22Rv1 (cell line): ENCODE data around the gene FARP1.

Experiments
- H3K27ac ChIP-seq: fragments of 450-650 bp; 2 replicates; pipeline ENCODE4 v1.5.1; 2017
- ZFX ChIP-seq: fragments of 450-650 bp; IDR thresholded peaks from 2 replicates; pipeline ENCODE4 v1.6.1; 2017; ENCODE audit warnings: antibody characterized with exemption, borderline replicate concordance
- TF ChIP-seq, protein P1 (sequence below): fragments of 450-650 bp; IDR thresholded peaks from 2 replicates; pipeline ENCODE4 v1.5.1; 2017; ENCODE audit warnings: mild to moderate bottlenecking

FARP1 gene

DNA sequence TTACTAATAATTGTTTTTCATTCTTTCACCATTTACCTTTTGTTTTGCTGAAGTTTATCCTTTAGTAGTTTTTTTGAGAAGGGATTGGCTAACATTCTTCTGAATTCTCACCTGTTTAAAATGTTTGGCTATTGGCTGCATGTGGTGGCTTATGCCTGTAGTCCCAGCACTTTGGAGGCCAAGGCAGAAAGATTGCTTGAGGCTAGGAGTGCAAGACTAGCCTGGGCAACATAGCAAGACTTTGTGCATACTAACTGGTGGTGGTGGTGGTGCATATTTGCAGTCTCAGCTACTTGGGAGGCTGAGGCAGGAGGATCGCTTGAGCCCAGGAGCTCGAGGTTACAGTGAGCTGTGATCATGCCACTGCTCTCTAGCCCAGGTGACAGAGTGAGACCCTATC lies 61.7 kb downstream of the FARP1 start:
- no peak overlapping the region for H3K27ac ChIP-seq
- TF ChIP-seq, protein P1, sequence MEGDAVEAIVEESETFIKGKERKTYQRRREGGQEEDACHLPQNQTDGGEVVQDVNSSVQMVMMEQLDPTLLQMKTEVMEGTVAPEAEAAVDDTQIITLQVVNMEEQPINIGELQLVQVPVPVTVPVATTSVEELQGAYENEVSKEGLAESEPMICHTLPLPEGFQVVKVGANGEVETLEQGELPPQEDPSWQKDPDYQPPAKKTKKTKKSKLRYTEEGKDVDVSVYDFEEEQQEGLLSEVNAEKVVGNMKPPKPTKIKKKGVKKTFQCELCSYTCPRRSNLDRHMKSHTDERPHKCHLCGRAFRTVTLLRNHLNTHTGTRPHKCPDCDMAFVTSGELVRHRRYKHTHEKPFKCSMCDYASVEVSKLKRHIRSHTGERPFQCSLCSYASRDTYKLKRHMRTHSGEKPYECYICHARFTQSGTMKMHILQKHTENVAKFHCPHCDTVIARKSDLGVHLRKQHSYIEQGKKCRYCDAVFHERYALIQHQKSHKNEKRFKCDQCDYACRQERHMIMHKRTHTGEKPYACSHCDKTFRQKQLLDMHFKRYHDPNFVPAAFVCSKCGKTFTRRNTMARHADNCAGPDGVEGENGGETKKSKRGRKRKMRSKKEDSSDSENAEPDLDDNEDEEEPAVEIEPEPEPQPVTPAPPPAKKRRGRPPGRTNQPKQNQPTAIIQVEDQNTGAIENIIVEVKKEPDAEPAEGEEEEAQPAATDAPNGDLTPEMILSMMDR: no peak
- TF ChIP-seq ZFX: no peak

DNA sequence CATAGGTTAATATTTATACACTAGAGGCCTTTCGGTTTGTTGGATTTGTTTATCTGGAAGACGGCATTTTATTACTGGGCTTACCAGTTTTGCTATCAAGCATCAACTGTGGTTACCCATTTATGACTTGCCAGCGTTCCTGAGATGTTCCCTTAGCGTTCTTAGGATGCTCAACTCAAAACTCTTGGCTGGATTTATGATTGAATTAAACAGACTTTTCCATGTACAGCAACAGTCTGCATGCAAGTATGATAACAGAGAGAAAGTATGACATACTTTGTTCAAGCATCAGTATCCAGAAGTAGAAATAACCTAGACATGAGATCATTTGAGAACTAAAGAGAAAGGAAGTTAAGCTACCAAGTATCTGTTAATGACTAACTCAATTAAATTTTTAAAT lies 64.1 kb downstream of the FARP1 start:
- TF ChIP-seq ZFX: no peak
- TF ChIP-seq, protein P1: no peak
- H3K27ac ChIP-seq: no peak overlapping the region

DNA sequence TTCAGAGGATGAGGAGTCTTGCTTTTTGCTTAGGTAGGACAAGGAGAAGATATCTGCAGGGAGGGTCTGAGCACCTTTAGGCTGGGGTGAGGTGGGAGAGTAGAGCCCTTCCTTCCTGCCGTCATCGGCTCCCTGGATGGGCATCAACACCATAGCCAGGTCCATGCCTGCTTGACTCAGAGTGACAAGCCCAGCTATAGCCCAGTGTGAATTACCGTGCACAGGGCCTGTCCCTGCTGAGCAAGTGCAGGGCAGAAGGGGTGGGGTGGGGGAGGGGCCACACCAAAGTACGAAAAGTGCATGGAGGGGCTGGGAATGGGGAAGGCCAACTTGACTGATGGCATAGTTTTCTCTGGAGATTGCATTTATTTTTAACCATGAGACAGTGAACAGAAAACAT lies 64.5 kb downstream of the FARP1 start:
- TF ChIP-seq ZFX: no peak

DNA sequence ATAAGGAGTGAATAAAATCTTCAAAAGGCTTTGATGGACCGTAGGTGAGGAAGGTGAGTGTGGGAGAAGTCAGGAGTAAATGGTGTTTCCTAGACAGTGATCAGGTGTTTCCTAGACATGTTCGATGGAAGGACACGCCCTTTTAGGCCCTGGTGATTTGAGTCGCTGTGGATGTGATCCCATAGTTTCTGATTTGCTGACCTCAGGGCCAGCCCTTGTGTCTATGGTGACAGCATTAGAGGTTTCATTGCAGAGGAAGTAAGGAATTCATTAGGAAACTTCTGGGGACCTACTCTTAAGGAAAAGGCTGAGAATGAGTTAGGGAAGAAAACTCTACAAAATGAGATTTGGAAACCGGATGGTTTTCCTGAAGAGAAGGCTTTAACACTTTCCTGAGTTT lies 65.7 kb downstream of the FARP1 start:
- no peak overlapping the region for H3K27ac ChIP-seq
- TF ChIP-seq, protein P1: no peak
- TF ChIP-seq ZFX: no peak

More for the DNA sequence above, 64.5 kb downstream of the FARP1 start:
- H3K27ac ChIP-seq: no peak overlapping the region

DNA sequence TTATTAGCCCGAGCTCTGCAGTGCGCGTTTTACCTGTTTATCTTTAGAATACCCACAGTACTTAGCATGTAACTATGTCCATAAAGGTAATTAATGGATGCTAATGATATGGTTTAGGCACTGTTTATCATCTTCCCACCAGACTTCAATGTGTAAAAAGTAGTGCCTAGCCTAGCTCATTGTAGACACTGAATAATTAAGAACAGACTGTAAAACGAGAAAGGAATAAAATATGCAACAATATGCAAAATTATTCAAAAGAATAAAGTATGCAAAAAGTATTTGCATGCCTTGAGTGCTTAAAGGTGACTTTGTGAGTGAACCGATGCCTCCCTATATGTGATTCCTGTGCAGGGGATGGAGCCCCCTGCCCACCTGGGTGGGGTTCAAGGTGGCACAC lies 69.9 kb downstream of the FARP1 start:
- H3K27ac ChIP-seq: no peak overlapping the region

DNA sequence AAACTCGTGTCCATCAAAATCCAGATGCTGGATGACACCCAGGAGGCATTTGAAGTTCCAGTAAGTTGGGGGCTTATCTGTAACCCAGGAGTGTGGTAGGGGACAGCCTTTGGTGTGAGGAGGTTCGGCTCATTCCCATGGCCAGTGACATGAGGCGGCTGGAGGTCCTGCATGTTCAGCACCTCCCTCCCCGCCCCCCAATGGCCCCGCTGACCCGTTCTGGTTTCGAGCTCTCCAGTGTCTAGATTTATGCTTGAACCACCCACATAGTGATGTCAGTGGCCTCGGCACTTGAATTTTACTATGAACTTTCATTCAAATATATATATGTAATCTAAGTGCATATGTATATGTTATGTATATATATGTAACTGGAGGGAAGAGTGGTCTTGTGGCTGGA lies 70.5 kb downstream of the FARP1 start:
- TF ChIP-seq ZFX: no peak
- TF ChIP-seq, protein P1: no peak
- no peak overlapping the region for H3K27ac ChIP-seq

More for the DNA sequence above, 69.9 kb downstream of the FARP1 start:
- TF ChIP-seq ZFX: no peak
- TF ChIP-seq, protein P1: no peak

DNA sequence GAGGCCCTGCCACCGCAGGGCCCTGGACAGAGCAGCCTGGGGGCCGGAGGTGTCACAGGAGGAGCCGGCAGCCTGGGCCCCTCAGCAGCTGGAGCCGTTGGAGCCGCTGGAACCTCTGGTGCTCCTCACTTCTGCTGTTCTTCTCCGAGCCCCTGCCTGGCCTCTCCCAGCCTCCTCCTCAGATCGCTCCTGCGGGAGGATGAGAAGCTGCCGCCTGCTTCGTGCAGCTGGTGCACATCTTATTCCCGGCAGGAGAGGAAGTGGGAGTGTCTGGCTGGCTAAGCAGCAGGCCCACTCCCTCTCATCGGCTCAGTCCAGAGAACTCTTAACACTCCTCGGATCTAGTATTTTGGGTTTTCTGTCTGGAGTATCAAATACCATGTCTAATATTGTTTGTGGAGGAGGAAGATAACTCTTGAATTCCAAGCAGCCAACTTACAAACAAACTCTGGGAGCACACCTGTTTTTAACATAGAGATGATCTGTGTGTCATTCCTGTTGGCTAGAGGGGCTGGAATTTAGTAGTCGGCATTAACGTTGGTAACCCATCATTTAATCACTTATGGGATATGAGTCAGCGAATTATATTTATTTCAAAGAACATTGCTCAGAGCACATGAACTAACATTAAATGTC lies 71.2 kb downstream of the FARP1 start:
- TF ChIP-seq ZFX: no peak
- TF ChIP-seq, protein P1: no peak
- H3K27ac ChIP-seq: no peak overlapping the region

DNA sequence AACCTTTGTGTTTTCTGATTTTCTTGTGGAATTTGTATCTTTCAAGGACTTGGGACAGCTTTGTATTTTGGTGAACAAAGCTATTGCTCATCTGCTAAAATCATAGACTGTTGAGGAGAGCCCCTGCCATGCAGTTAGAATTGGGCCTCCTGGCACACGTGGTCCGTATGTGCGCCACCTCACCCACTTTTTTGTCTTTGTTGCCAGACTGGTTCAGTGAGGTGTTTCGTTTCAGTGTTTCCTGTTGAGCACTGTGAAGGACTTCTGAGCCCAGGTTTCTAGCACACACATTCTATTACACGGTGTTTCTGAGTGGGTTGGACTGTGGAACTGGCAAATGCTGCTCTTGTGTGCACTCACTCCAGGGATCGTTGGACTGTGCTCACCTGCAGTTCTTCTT lies 71.8 kb downstream of the FARP1 start:
- TF ChIP-seq, protein P1: no peak
- no peak for TF ChIP-seq ZFX
- no peak overlapping the region for H3K27ac ChIP-seq
